Measurements from ENCODE around the gene LRMDA. TPM values are rescaled to one million over a fixed set of nuclear protein-coding genes. Genes with fewer than 3 reads are reported as not detected.

Gene LRMDA
- total RNA-seq, 1 donor from 2014 or later: 4.5 TPM

GRCh38 chr10:75838486-75838885, 407.1 kb downstream of the LRMDA start:
- FAIRE-seq (no peak), DNase-seq (ENCODE audit: low spot score in 2 of 2) (no peak)

DNA sequence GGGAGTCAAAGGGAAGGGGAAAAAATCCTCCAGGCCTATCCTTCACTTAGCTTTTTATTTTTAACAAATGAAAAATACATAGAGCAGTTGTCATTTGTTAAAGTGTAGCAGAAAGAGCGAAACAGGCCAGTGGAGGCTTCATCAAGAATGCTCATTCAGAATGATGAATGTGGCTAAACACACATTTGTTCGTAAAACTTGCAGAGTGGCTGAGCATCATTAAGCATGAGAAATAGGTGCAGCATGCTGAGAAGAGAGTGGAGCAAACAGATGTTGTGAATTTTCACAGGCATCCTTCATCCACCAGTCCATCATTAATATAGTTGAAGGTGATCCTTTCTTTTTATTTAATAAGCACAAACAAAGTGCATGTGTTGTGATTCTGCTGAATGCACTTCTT, 407.6 kb downstream of the LRMDA start:
- DNase-seq (ENCODE audit: low spot score in 2 of 2) (no peak), FAIRE-seq (no peak)

DNA sequence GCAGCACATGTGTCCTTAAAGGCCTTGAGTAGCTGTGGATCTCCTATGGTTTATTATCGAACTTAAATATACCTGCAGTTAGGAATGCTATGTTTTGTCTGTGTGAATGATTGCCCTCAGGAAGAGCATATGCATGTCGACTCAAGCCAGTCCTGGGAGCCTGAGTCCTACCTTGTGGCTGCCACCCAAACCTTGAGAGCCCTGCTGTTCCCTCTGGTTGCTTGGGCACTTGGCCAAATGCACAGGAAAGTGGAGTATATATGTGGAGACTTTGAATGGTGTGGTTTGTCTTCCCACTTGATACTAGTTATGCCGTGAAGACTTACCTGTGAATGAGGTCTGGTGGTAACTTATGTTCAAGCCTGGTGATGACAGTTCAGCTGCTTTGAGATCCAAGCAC, 409.8 kb downstream of the LRMDA start:
- DNase-seq (ENCODE audit: low spot score in 2 of 2) (no peak), FAIRE-seq (no peak)

- no peak for DNase-seq (ENCODE audit: low spot score in 2 of 2)
- FAIRE-seq: no peak
Measured at GRCh38 chr10:75845176-75845947, 413.9 kb downstream of the LRMDA start.

DNA sequence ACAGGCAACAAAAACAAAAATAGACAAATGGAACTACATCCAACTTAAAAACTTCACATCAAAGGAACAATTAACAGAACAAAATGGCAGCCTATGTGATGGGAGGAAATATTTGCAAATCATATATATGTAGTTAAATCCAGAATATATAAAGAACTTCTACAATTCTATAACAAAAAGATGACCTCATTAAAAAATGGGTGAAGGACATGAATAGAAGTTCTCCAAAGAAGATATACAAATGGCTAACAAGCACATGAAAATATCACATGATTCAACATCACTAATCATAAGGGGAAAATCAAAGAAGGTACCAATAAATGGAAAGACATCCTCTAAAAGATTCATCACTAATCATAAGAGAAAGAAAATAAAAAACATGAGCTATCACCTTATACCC, 416.1 kb downstream of the LRMDA start:
- no peak for DNase-seq (ENCODE audit: low spot score in 2 of 2)
- FAIRE-seq: no peak

GRCh38 chr10:75851580-75852345, 420.3 kb downstream of the LRMDA start:
- DNase-seq (ENCODE audit: low spot score in 2 of 2) (no peak), FAIRE-seq (no peak)

DNA sequence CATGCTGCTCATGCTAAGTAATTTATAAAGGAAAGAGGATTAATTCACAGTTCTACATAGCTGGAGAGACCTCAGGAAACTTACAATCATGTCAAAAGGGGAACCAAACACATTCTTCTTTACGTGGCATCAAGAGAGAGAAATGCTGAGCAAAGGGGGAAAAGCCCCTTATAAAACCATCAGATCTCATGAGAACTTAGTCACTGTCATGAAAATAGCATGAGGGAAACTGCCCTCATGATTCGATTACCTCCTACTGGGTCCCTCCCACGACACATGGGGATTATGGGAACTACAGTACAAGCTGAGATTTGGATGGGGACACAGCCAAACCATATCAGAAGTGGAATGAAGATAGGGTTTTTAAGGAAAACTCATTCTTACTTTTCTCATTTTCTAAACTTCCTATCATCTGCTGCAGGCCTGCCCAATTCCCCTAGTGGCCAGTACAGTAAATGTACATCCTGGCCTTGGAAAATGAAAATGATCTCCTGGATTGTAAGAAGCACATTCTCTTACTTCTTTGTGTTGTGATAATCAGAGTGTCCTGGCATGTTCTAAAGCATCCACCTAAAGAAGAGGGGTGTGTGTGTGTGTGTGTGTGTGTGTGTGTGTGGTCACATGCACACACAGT, 421.5 kb downstream of the LRMDA start:
- no peak for DNase-seq (ENCODE audit: low spot score in 2 of 2)

DNA sequence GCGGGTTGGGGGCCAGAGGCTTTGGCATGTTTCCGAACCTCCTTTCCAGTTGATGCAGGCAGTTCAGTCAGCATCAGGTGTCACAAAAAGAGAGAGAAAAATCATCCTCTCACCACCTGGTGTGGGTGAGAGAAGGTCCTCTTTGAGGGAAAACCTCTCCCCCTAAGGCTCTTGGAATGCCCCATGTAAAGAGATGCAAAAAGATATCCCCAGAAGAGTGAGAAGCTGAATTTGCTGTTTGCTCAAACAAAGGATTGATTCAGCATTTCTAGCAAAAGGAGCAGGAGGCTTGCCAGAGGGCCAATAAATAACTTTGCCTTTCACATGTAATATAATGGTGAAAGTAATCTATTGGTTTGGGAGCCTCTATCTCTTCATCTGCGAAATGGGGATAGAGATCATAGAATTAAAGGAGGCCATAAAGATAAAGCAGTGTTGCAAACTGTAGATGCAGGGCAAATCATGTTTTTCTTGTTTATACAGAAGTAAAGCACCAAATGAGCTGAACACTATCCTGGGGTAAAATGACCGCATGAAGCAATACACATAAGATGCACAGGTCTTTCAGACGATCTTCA, 425.9 kb downstream of the LRMDA start:
- FAIRE-seq (no peak), DNase-seq (ENCODE audit: low spot score in 2 of 2) (no peak)

More for the DNA sequence above, 421.5 kb downstream of the LRMDA start:
- no peak for FAIRE-seq

GRCh38 chr10:75857896-75858295, 426.5 kb downstream of the LRMDA start:
- no peak for FAIRE-seq
- no peak for DNase-seq (ENCODE audit: low spot score in 2 of 2)

DNA sequence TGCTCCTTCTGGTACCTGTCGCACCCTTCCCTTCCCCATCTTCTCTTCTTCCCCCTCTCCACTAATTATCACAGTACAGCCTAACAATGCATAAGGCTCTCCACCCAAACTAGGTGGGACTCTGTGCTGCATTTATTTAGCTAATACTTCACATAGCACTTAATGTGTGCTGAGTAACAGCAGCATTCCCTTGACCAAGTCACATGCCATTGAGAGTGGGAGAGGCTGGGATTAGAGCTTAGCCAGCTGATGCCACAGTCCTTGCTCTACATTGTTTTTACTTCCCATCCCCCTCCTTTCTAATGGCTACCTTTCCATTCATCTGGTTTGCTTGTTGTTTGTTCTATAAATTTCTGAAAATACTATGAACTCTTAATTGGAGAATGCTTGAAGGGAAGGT, 426.9 kb downstream of the LRMDA start:
- FAIRE-seq: no peak
- no peak for DNase-seq (ENCODE audit: low spot score in 2 of 2)

DNA sequence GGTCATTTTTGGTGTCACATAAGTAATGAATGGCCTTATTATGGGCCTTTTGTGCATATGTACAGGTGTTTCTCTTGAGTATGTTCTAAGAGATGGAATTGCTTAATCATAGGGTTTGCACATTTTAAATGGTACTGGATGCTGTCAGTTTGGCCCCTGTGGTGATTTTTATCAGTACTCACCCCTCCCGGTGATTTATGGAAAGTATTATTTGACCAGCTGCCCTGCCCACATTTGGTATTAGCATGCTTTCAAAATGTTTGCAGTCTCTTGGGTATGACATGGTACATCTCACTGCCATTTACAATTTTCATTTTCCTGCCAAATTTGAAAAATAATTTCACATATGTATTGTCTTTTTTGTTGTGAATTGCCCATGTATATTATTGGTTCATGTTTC, 427.7 kb downstream of the LRMDA start:
- no peak for DNase-seq (ENCODE audit: low spot score in 2 of 2)
- no peak for FAIRE-seq

DNA sequence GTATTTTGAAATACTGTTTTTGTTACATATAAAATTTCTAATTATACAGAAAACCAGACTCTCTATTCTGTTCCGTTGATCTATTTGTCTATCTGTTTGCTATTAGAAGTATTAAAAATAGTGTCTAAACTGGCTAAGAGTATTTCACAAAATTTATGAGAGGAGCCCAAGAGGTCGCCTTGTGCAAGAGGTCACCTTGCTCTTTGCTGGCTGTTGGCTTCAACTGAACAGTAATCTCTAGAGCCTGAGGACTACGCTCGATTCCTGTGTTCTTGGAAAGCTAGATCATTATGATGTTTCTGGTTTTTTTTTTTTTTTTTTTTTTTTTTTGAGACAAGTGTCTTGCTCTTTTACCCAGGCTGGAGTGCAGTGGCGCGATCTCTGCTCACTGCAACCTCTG, 428.6 kb downstream of the LRMDA start:
- DNase-seq (ENCODE audit: low spot score in 2 of 2) (no peak), FAIRE-seq (peak; percentile 10)

GRCh38 chr10:75861582-75861981, 430.2 kb downstream of the LRMDA start:
- DNase-seq (ENCODE audit: low spot score in 2 of 2) (no peak), FAIRE-seq (no peak)

DNA sequence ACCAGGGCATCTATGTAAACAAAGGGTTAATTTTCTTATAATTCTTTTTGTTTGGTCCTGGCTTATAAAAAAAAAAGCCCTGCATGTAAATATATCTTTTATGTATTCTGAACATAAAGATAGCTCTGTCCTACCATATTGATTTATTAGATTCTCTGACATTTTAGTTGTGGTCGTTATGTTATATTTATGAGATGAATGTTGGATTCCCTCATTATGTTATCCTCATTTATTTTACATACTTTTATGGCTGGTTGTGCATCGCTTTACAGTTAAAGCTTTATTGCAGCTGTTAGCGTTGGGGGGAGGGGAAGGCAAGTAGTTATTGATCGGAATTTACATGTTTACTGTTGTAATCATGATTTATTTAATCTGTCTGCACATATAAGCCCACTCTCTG, 431.5 kb downstream of the LRMDA start:
- no peak for DNase-seq (ENCODE audit: low spot score in 2 of 2)
- FAIRE-seq: no peak

DNA sequence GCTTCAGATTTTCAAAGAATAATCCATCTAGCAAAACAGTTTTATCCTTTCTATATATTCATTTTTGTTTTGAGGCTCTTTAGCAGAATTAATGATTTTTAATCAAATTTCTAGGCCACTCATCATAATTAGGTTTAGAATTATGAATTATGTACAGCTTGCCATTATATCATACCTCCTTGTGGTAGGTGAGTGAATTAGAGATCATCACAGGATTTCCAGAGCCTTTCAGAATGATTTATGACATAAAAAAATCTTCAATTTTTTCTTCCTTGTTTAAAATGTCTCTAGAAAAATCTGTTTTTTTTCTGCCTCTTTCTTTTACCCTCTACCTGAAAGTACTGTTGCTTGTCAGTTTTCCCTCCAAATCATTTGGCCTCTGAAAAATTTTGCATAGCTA, 433.3 kb downstream of the LRMDA start:
- DNase-seq (ENCODE audit: low spot score in 2 of 2) (no peak), FAIRE-seq (no peak)

DNA sequence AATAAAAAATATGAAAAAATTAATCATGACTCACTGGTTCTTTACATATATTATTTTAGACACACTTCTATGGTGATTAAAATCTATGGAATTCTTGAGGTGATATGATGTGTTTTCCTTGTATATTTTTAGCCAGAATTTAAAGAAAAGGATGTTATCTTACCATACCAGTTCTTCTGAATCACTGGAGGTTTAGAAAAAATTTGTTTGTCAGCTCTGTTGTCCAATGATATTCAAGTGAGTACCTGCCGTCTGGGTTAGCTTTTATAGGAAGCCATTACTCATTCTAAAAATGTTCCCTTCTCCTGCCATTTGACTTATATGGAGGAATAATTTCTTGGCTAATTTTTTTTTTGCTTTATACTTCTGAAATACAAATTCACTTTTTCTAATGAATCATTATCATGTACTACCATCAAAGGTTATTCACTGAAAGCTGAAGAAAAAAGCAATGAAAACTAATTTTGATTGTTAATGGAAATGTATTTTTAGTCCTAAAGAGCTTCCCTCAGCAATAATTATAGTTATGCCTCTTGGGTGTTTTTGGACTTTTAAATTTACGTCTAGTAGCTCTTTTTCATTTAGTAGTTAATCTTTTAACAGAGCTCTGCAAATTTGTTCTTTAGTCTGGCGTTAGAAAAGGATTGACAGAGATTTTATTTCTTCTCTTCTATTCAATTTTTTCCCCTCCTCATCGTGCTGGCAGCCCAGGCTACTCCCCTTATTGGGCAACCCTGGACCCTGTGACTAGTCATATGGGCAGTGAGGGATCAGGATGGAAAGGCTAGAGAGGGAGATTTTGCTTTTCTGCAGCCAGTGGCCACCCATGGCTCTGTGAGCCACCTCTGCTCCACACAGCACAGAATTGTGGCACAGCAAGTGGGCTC, 434.2 kb downstream of the LRMDA start:
- no peak for DNase-seq (ENCODE audit: low spot score in 2 of 2)
- no peak for FAIRE-seq

DNA sequence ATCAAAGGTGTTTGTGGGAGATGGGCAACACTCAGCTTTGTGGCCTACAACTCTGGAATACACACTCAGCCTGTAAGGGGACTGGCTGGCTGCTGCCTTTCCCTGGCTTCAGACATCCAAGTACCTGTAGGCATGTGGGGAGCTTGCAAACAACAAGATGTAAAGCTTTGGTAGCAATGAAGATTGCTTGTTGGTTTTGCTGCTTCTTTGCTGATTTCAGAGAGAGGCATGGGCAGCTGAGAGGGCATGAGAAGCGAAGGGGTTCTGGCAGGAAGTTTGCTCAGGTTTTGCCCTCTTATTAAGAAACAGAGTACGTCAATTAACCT, 434.8 kb downstream of the LRMDA start:
- no peak for DNase-seq (ENCODE audit: low spot score in 2 of 2)
- no peak for FAIRE-seq

DNA sequence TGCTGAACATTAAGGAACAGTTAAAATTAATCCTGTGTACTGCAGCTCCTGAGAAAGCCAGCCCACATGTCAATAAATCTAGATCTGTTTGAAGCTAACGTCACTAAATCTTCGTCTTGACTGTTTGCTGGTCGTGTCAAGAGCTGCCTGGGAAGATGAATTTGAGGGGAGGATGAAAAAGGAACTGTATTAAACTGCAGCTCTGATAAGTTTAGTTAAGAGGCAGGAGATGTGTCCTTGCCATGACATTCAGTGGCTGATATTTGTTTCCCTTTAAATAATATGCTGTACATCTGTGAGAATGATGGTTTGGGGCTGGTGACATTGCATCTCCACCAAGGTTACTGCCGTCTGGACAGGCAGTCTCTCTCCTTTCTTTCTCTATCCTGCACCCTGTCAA, 435.3 kb downstream of the LRMDA start:
- FAIRE-seq: no peak
- no peak for DNase-seq (ENCODE audit: low spot score in 2 of 2)

GRCh38 chr10:75868574-75868973, 437.1 kb downstream of the LRMDA start:
- FAIRE-seq: no peak
- no peak for DNase-seq (ENCODE audit: low spot score in 2 of 2)

GRCh38 chr10:75870039-75870645, 438.7 kb downstream of the LRMDA start:
- DNase-seq (ENCODE audit: low spot score in 2 of 2) (no peak), FAIRE-seq (no peak)
